GM18870 (cell line): ENCODE results near the gene PSMD1.

Experiments used
- ATAC-seq: cut with Tn5 transposase; IDR thresholded peaks from one replicate; pipeline ENCODE4 v1.9.1; 2021; ENCODE audit warnings: moderate library complexity; ENCODE audit not compliant: unreplicated experiment

The PSMD1 gene

GRCh38 chr2:231198291-231199173, 141.9 kb downstream of the PSMD1 start, which contains the start of gene ARMC9:
TSS of gene ARMC9 (plus strand) at chr2:231198631. CDS start at chr2:231206239, 7,608 bp downstream.
- peak; percentile 66 for ATAC-seq

DNA sequence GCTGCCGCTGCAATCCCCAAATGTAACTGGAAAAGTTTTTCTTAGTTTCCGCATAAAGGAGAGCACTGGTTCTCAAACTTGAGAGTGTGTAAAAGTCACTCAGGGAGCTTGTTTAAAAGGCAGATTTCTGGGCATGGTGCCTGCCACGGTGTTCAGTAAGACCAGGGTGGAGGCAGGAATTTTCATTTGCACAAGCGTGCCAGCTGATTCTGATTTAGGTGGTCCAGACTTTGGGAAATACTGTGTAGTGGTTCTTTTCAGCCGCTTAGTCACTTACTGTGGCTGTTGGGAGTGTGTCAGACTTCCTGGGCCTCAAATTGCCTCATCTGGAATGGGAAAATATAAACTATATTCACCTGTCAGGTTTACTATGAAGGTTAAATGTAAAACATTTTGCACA, 142.6 kb downstream of the PSMD1 start:
- ATAC-seq: no peak

- no peak for ATAC-seq
Measured at GRCh38 chr2:231200805-231201474, 144.3 kb downstream of the PSMD1 start.

- ATAC-seq: no peak
Measured at GRCh38 chr2:231201475-231201814, 144.8 kb downstream of the PSMD1 start.

- no peak for ATAC-seq
Measured at GRCh38 chr2:231203087-231203486, 146.4 kb downstream of the PSMD1 start.

DNA sequence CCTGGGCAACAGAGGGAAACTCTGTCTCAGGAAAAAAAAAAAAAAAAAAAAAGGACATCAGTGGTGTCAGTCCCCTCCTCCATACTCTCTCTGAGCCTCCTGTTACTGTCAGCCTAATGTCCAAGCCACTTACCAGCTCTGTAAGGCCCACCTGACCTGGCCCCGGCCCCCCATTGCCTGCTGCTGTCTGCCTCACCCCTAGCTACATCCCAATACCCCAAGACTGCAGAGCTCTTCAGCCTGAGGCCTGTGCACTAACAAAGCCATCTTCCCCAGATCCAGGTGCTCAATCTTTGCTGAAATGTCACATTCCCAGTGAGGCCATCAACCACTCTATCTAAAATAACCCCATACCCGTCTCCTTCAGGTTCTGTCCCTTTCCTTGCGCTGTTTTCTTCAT, 147.5 kb downstream of the PSMD1 start:
- ATAC-seq: no peak

DNA sequence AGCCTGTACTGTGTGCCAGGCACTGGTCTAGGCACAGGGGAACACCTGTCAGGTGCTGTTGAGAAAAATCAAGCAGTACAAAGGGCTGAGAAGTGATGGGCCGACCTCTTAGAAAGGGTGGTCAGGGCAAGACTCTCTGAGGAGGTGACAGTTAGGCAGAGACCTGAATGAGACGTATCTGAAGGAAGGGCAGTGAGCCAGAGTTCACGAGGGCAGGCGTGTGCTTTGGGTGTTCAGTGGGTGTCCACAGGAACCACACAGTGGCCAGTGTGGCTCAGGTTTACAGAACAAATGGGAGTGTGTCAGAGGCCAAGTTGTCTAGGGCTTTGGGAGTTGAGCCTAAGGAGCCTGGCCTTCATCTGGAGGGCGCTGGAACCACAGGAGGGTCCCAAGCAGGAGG, 147.9 kb downstream of the PSMD1 start:
- ATAC-seq: no peak

DNA sequence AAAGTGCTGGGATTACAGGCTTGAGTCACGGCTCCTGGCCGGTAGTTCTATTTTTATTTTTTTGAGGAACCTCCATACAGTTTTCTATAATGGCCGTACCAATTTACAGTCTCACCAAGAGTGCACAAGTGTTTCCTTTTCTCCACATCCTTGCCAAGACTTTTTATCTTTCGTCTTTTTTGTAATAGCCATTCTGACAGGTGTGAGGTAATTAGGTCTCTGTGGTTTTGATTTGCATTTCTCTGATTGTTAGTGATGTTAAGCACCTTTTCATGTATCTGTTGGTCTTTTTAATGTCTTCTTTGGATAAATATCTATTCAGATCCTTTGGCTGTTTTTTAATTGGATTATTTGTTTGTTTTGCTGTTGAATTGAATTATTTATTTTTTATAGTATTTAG, 151.1 kb downstream of the PSMD1 start:
- no peak for ATAC-seq

DNA sequence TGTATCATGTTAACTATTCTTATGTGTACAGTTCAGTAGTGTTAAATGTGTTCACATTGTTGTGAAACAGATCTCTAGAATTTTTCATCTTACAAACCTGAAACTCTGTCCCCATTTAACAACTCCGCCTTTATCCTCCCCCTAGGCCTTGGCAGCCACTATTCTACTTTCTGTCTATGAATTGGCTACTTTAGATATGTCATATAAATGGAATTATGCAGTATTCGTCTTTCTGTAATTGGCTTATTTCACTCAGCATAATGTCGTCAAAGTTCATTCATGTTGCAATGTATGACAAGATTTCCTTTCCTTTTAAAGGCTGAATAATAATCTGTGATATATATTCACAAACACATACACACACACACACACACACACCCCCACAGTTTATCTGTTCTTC, 154.1 kb downstream of the PSMD1 start:
- no peak for ATAC-seq

GRCh38 chr2:231211486-231211885, 154.8 kb downstream of the PSMD1 start:
- ATAC-seq: no peak

DNA sequence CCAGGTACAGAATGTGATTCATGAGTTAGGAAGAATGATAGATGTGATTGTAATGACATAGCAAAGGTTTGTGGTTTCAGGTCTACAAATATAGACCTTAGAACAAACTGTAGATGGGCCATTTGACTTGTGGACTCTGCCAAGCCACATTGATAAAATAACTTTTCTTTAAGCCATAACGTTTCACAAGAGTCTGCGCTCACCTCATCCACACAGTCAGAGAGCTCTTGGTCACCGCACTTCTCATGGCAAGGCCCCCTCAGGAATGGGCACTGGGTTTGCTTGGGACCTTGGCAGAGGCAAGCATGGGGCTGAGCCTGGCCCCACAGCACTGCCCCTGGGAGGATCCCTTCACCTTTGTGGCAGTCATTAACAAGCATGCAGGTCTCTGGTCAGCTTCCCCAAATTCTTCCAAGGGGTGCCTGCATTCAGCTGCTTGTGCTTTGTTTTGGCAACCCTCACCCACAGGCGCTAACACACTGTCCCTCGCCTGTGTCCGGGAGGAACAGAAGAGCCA, 155.7 kb downstream of the PSMD1 start:
- no peak for ATAC-seq

DNA sequence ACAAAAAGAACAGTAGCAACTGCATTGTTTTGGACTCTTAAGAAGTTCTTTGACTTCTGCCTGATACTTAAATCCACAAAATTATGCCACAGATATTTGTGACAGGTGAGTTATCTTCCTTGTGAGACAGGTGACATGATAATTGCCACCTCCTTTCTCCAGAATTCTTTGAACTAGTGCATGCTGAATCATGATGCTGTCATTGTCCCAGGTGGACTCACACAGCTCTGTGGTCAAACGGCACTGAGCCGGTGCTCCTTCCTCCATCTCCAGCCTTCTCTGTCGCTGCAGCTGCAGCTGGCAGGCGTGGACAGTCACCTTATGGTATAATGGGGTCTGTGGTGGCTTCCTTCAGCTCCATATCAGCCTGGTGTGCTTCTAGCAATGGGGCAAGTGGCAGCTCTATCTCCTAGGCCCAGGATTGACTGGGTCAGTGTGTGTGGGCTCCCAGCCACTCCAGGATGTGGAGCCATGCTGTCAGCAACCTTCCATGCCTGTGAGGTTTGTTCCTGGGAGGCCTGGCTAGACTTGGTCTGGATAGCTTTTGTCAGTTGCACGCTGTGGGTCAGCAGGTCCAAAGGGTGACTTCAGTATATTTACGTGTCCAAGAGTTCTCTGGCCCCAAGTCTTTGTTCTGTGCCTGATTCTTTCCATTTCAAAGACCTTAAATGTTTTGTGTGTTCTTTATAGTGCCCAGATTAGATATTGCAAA, 157.4 kb downstream of the PSMD1 start:
- no peak for ATAC-seq

DNA sequence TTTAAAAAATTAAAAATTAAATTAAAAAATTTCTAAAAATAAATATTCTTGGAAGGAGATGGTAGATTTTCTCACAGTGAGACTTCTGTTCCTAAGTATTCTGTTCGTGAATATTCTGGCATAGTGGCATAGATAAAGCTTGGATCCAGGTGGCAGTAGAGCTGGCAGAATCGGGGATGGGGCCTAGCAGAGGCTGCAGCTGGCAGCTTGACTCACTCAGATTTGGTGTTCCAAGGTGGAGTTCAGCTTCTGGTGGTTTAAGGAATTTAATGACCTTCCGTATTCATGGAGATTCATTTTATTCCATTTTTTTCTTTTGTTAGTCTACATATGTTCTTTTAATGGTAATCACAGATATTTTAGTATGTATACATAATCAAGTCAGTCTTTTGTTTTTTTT, 161.7 kb downstream of the PSMD1 start:
- ATAC-seq: no peak

DNA sequence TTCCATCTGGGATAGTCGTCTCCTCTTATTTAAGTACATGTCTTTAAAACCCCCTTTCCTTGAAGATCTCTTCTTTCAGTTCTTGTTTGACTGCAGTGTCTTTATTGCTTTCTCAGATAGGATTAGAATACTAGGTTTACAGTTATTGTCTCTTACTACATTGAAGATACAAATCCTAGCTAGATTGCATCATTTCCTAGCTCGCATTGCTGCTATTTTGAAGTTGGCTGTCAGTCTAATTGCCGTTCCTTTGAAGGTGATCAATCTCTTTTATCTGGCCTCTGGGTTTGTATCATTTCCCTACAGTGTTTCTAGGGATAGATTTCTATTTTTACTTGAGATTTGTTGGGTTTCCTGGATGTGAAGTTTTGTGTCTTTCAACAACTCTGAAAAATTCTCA, 162.6 kb downstream of the PSMD1 start:
- no peak for ATAC-seq

DNA sequence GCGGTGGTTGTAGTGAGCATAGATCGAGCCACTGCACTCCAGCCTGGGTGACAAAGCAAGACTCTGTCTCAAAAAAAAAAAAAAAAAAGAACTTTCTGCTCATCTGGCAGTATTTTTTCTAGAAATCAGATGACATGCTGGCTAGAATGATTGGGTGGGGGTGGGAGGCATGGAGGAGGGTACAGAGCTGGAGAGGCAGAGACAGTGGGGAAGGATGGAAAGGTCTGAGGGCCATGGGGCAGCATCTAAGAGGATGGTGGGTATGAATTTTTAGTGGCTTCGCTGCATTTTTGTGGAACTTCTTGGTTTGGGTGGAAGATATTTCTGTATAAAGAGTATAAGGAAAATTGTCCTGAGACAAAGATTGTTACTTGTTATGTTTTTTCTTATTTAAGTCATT, 165.1 kb downstream of the PSMD1 start:
- no peak for ATAC-seq
